HG02852 (cell line): Measurements from ENCODE around the gene HS3ST3A1.
"Not testable (repeated sequence)": the region's sequence is repeated elsewhere in the genome, so short reads cannot be mapped to it uniquely, and the experiment has no call there.

Experiments used
- ATAC-seq: cut with Tn5 transposase; IDR thresholded peaks from one replicate; pipeline ENCODE4 v1.9.1; 2021; ENCODE audit warnings: mild to moderate bottlenecking, moderate library complexity; ENCODE audit not compliant: unreplicated experiment

The HS3ST3A1 gene

DNA sequence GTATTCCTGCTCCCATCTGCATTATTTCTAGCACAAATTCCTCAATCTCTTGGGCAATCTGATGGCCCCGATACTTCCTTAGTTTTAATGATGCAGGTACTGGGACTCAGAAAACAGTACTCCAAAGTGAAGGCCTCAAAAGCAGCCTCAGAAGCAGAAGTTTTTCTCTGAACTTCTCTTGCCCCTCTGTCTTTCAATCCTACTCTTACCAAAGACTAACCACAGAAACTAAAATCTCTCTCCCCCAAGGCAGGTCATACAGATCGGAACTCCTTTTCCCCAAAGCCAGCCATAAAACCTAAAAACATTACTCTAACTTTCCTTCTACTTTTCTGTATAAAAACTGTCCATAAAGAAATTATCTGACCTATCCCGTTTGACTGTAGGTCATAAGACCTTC lies 103.5 kb downstream of the HS3ST3A1 start:
- ATAC-seq = no peak

DNA sequence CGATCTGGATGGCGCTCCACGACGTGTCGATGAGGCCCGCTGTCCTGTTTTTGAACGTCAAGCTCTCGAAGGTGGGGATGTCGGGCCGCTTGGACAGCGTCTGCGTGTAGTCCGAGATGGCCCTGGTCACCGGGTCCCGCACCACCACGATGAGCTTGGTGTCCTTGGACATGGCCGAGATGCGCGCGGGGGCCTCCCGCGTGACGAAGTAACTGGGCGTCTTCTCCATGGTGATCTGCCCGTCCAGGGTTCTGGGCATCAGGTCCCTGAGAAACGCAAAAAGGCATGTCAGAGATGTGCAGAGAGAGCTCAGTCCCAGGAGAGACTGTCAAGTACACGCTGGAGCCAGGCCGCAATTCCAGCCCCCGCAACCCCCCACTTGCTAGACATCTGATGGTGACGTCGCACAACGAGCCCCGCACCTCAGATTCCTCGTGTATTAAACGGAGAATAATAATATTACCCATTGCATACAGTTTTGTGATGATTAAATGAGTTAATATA lies 105.1 kb downstream of the HS3ST3A1 start:
- not testable (repeated sequence) for ATAC-seq

DNA sequence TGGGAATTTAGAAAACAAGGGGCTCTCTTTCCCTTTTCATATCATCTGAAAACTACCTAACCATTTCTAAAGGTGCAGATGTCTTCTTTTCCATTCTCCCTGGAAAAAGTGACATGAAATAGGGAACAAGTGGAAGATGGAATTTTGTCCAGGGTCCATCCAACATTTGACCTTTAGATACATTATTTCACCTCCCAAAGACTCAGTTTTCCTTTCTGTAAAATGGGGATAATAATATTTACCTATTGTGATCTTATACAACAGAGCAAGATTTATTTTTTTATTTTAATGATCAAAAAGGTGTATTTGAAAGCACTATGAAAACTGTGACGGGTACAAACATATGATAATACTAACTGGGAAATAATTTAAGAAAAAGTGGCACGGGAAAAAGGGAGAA lies 106.3 kb downstream of the HS3ST3A1 start:
- ATAC-seq = no peak

DNA sequence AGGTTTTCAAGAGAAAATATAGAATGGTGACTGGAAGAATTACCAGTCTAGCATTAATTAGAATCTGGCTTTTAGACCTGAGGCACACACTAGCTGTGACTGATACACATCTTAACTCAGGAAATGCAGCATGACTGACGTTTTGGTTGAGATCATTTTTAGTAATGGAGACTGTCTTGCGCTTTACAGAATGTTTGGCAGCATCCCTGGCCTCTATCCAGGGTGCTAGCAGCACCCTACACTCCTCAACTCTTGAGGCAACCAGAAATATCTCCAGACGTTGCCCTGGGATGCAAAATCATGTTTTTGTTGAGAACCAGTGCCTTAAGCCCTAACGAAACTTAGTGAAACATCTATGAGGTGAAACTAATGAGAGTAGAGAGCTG lies 109.0 kb downstream of the HS3ST3A1 start:
- no peak for ATAC-seq

DNA sequence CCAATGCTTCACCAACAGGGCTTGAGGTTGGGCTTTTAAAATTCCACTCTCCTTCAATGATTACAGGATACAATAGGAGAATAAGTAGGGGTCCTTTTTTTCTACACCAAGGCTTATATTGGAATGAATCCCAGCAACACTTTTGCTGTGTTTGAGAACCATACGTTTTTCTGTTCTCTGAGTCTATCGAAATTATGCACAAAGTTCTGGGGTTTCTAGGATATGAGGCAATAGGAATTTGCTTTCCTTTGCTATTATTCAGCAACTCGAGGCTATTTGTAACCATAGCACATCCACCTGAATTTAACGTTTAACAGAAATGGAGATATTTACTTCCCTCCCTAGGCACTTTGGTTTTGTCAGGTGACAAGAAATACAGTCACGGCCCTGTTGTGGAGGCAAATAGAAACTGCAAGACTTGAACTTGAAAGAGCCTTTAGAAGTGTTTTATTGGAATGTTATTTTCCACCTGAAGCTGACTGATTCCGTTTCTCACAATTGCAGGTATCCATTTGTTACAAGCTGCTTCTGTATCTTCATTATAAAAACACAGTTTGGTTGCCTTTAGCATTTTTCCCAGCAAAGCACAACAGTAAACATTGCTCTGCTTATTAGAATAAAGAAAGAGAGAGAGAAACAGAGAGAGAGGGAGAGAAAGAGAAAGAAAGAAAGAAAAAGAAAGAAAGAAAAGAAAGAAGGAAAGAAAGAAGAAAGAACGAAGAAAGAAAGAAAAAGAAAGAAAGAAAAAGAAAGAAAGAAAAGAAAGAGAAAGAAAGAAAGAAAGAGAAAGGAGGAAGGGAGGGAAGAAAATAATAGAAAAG lies 109.6 kb downstream of the HS3ST3A1 start:
- ATAC-seq = no peak

DNA sequence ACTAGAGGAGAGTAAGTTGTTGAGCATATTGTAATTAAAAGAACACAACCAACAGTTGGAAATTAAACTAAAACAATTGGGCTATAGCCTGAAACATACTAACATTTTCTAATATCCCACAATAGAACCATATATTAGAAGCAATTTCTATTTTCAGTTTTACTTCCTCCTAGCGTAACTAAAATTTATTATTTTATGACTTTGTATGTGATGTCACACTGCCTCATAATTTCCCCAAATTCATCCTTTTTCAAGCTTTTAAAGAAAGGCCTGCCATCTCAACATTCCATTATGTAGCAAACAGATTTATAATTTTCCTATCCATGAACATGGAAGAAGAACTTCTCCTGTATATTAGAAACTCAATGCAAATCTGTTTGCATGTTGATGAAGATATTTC lies 110.2 kb downstream of the HS3ST3A1 start:
- ATAC-seq = no peak

DNA sequence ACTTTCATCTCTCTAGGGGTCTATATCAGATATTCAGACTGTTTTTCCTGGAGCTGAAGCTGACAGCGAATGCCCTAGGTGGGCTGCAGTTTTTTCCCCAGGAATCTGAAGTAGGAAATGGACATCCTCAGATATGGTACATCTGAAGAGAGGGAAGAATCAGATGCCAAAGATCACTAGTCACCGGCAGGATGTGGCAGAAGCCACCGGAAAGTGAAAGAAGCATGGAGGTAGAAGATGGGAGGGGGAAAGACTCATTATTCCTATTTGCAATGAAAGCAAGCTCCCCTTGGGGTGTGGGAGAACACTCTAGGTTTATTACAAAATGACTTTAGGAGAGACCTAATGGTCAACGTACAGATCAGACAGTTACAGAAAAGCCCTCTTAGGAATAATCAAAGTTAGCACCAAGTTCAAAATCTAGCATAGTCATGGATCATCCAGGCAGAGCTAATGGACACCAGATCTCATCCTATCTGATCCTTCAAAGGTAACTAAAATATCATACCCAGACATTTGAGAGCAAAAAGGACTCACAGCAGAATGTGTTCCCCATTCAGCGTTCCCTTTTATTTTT lies 110.7 kb downstream of the HS3ST3A1 start:
- no peak for ATAC-seq

DNA sequence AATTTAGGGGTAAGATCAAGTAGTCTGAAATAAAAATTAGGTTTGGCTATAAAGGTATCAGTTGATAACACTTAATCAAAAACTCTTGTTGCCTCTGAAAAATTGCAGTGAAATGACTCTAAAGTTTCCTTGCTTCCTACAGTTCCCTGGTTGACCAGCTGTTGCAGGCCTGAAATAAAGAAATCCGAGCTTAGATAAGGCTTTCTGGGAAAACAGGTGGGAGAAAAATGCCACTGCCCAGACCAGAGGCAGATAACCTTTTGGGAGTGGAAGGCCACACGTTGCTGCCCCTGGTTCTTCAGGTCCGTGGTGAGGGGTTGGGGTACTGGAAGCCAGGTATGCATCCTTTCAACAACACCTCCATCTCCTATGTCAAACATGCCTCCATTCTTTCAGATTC lies 111.3 kb downstream of the HS3ST3A1 start:
- ATAC-seq = no peak

DNA sequence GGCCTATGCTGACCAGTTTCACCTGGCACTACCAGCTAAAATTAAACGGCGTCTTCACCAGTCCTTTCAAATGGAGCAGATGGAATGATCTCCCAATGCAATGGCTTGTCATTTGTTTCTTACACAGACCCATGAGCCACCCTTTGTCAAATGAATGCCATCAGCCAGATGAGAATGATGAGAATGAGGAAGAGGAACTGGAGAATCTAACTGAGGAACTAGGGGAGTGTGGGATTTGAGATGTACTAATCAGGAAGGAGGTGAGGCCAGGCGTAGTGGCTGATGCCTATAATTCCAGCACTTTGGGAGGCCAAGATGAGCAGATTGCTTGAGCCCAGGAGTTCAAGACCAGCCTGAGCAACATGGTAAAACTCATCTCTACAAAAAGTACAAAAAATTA lies 116.4 kb downstream of the HS3ST3A1 start:
- no peak for ATAC-seq

DNA sequence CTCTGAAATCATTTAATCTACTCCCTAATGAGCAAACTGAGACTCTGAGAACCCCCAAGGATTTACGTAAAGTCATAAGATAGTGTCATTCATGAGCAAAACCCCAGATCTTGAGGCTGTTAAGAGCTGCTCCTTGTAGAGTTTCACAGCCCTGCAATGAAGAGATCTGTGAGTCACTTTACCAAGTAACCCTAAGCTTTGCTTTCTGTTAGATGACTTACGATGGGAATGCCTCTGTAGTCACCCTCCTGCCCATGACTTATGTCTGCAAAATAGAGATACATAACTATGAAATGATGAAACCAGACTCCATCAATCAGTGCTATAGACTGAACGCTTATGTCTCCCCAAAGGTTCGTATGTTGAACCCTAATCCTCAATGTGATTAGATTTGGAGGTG lies 117.7 kb downstream of the HS3ST3A1 start:
- ATAC-seq = no peak

DNA sequence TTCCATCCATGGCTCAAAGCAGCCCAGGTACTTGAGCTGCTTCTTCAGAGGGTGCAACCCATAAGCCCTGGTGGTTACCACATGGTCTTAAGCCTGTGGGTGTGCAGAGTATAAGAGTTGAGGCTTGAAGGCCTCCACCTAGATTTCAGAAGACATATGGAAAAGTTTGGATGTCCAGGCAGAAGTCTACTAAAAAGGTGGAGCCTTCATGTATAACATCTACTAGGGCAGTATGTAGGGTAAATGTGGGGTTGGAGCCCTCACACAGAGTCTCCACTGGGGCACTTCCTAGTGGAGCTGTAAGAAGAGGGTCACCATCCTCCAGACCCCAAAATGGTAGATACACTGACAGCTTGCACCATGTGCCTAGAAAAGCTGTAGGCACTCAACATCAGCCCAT lies 120.9 kb downstream of the HS3ST3A1 start:
- no peak for ATAC-seq

DNA sequence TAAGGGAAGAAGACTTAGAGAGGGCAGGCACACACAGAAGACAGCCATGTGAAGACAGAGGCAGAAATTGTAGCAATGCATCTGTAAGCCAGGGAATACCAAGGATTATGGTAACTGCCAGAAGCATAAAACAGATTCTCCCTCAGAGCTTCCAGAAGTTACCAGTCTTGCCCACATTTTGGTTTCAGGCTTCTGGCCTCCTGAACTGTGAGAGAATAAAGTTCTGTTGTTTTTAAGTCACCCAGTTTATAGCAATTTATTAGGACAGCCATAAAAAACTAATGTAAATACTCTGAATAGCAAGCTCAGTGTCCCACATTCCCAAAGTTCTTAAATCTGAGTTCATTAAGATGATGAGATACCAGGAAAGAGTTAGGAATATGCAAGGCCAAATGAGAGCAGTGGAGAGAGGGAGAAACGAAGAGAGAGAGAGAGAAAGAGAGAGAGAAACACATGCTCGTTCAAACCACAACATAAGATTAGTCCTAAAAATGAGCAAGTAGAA lies 123.4 kb downstream of the HS3ST3A1 start:
- ATAC-seq = no peak

DNA sequence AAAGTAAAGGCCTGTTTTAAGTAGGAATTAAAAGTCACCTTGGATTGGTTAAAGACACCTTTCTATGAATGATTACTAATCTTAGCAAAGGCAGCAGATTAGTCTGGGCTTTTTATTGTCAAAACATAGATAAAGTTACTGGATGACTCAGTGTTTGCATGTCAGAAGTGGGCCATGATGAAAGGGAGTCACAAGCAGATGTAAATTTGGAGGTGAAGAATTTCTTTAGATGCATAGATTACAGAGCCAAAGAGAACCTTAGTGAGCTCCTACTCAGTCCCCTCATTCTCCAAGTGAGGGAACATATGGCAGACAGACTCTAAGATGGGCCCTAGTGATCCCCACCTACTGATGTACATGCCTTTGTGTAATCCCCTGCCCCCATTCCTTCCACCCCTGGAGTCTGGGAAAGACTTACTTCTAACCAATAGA lies 124.5 kb downstream of the HS3ST3A1 start:
- no peak for ATAC-seq

DNA sequence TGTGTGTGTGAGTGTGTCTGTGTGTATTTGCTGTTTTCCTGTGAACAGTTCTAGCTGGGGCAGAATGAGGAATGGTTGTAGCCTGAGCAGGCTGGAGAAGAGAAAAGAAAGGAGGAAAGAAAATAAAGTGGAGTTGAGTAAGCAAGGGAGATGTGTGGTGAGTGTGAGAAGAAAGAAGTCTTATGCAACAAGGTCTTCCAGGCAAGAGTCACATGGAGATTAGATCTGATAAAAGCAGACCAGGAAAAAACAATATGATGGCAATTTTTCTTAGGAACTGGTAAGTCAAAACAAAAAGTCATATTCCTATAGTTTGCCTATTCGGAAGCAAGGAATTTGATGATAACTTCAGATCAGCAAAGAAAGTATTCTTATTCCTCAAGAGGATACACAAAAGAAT lies 125.0 kb downstream of the HS3ST3A1 start:
- no peak for ATAC-seq

DNA sequence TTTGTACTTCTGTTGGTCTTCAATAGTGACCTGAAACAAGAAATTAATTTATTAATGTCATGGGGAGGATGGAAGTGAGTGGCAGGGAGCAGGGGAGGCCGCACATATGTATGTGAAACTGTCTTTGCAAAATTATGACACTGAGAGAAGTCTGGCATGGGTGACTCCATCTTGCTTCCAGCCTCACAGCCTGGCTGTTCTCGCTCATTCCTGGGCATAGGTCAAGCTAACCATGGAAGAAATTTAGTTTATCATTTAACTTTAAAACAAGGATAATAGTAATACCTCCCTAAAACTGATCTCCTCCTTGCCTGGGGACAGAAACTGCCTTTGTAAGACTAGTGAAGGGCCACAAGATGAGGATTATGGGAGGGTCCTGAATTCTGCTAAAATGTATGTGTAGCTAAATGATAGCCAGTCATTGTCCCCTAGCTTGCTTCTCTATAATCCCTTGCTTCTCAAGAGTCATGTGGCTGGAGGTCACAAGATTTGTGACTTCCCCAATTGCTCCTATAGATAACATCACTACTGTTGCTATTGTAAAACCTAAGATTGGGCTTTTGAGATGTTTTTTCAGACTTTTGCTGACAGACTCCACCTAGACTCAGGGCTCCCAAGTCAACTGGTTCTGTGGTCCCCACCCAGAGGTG lies 126.0 kb downstream of the HS3ST3A1 start:
- ATAC-seq = no peak

DNA sequence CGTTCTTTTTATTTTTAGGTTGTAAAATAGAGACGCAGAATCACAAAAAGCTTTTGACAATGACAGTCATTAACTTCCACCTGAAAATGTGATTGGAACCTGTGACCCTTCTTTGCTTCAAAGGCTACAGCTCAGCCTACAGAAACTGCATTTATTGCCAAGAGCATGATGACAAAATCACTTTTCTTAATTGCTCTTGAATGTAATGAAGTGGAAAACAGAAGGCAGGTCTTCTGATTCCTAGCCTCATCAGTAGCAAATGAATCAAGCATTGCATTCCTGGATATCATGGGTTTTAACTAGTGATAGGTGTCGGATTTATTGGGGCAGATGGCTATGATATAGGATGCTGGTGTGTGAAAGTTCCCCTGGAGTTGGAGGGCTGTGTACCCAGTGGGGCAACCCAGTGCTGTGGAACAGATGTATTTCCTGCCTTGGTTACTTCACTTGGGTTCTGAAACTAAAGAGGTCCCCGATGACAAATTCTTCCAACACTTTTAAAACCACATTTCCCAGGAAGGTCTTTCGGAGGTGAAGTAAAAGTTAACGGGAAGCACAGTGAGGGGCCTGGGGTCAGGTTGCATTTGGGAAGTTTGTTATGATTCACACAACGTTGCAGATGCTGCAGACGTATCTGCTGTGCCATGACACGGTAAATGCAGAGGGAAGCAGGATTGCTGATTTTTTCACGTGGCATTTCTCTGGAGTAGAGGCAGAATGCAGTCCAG lies 127.5 kb downstream of the HS3ST3A1 start:
- ATAC-seq = no peak

DNA sequence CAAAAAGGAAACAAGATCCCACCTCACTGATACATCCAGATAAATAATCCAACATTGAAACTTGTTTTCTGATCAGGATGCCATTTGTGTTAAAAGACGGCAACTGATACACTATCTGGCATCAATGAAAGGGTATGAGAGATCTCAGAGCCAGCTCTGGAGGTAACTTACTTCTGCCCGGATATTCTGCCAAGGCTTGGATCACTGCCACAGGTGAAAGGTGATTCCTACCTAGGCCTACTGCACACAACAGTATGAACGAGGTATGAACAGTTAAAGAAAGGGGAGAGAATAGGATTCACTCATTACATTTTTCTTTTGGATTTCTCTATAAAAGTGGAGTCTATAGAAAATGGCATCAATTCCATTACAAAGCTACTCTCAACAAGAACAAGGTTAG lies 136.1 kb downstream of the HS3ST3A1 start:
- ATAC-seq = no peak

DNA sequence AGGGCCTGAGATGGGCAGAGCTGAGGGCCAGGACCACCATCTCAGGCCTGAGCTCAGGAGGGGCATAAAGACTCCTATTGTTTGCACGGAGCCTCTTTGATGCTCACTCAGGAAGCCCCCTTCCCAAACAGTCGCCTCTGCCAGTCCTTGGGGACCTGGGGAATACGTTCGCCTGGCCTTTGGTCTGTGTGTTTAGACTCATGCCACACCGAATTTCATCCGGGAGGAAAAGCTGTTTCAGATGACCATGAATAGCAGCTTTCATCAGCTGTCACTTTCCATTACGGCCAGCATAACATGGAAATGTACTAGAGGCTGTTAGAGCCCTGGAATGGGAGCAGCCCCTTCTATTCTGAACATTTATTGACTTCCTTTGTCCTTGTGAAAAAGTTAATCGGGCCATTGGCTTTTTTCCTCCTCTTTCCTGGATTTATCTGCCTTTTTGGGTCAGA lies 139.0 kb downstream of the HS3ST3A1 start:
- no peak for ATAC-seq

DNA sequence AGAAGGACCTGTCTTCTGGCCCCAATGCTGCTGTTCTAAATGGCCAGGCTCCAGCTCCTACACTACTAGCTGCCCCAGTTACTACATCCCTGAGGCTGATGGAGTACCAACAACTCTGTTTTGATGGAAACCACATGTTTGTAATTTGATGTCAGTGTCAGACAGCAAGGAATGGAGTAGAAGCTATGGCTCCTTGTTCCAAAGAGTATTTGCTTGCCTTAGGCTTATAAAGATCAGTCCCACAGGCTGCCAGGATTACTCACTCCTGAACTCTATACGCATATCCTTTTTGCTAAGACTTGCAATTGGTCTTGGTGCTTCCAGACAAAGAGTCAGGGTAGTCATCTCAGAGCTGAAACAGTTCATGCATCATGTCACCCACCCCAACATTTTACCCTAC lies 139.6 kb downstream of the HS3ST3A1 start:
- no peak for ATAC-seq

DNA sequence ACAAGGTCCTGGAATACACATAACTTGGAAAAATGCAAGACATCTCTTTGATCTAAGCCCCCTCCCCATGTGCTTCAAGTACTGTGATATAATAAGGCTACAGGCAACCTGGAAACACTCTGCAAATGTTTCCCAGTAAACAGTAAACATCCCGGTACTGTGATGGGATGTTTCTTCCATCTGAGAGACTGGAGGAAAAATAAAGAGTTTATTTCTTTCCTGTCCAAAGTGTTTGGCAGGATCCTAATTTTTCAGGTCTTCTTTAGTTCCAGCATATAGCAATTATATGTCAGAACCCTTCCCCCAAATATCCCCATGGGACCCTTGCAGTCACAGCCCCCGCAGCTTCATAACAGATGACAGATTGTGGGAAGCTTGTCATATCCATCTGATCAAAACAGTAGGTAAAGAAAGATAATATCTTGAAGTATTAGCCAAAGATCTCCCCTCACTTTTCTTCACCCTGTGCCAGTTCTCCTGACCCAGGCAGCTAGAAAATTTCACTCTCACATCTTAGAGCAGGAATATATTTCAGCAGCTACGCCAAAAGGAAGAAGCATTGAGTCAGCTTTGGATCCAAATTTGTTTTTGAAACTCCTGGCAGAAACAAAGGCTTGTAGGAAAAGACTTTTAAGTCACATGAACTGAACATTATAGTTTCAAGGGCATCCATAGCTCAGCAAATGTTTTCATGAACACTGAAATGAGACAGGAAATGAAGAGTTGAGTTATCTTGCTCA lies 141.3 kb downstream of the HS3ST3A1 start:
- ATAC-seq = no peak
